DMS53 (cell line): ENCODE data around the gene KCNN2.
"Not testable (repeated sequence)": the region's sequence is repeated elsewhere in the genome, so short reads cannot be mapped to it uniquely, and the experiment has no call there.

Source experiments
- DNase-seq: peaks from one replicate; lab custom pipeline; 2025; lab: John Stamatoyannopoulos, UW

Gene KCNN2

DNA sequence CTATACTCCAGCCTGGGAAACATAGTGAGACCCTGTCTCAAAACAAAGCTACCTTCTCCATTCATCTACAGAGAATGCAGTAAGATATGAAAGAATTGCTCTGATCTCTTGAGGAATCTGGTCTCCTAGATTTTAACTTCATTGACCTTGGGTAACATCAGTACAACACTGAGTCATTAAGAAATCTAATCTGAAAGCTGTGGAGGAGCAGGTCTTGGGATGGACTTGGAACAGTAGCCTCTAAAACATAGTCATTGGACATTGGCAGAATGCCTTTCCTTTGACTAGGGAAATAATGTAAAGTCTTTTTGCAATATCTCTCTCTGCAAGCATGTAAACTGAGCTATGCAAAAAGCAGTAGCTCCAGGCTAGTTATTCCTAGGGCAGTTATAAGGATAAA is 58.1 kb downstream of the KCNN2 start:
- no peak for DNase-seq

DNA sequence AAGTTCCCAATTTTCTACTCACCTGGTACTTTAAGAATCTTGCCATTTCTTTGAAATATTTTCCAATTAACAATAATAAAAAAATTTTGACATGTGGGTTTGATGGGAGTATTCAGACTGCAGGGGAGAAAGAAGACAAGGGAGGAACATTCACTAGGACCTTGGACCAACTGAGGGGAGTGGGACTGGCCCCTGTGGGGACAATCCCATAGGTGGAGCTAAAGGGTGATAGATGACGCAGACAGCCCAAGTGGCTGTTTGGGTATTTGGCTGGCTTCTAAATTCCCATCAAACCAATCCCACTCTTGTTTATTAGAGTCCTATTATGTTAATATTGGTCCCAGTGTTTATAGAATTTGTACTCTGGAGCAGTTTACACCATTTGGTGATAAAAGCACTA is 65.3 kb downstream of the KCNN2 start:
- DNase-seq, result no peak

DNA sequence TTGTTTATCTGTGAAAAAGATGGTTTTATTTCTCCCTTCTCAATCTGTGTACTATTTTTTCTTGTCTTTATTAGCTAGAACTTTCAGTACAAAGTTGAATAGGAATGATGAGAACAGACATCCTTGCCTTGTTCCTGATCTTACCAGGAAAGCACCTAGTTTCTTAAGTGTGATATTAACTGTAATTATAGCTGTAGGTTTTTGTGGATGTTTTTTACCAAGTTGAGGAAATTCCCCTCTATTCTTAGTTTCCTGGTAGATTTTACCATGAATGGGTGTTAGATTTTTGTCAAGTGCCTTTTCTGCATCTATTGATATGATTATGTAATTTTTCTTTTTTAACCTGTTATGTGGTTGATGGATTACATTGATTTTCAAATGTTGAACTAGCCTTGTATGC is 68.7 kb downstream of the KCNN2 start:
- no peak for DNase-seq

DNA sequence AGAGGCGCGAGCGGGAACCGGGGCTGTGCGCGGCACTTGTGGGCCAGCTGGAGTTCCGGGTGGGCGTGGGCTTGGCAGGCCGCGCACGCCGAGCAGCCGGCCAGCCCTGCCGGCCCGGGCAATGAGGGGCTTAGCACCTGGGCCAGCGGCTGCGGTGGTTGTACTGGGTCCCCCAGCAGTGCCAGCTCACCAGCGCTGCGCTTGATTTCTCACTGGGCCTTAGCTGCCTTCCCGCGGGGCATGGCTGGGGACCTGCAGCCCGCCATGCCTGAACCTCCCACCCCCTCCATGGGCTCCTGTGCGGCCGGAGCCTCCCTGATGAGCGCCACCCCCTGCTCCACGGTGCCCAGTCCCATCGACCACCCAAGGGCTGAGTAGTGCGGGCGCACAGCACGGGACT is 70.8 kb downstream of the KCNN2 start:
- not testable (repeated sequence) for DNase-seq

DNA sequence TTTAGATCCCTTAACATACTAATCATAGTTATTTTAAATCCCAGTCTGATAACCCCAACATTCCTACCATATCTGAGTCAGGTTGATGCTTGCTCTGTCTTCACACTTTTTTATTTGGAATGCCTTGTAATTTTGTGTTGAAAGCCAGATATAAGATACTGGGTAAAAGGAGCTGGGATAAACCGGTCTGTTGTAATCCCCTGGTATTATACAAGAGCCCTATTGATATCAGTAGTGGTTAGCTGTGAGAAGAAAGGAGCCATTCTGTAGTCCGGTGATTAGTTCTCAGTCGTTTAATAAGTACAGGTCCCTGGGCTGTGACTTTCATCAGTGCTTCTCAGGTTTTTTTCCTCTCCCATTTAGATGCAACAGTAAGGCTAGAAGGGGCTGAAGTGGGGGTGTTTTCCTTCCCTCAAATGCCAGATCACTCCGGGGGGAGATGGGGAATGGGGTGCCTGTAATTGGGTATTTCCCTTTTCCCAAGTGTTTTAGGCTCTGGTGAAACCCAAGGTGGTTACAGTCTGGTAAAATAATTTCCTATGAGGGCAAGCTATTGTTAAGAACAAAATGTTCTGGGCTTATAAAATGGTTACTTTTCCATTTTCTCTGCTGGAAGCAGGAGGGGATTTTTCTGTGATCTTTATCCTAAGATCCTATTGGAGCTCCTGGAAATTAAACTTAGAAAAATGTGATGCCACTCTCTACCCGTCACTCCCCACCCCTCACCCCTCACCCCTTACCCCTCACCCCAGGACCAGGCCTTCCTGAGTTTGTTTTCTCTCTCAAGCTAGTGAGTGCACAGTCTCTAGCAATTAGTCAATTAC is 72.7 kb downstream of the KCNN2 start:
- DNase-seq, result no peak

DNA sequence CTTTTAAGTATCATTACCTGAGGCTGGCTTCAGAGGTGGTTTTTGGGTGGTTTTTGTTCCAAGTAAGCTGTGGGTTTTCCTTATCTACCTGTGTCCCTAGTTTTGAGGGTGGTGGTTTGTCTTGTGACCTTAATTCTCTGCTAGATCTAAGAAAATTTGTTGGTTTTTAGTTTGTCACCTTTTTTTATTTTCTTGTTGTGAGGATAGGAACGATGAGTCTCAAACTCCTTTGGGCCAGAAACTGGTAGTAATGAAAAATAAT is 73.3 kb downstream of the KCNN2 start:
- no peak for DNase-seq

DNA sequence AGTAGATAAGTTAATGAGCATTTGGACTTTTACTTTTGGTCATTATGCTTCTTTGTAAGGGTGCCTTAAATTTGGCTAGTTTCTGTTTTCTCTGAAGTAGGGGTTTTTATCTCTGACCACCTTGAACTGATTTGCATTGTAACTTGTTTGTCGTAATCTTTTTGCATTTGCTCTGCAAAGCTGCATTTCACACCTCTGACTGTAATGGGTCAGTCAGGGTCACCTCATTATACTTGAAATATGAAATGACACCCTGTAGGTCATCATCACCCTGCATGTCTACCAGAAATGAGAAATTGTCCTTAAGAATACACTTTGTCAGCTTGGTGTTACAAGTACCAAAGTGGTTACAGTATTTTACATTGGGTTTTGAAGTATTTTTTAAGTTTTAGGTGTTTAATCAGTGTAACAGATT is 74.0 kb downstream of the KCNN2 start:
- DNase-seq, result no peak

DNA sequence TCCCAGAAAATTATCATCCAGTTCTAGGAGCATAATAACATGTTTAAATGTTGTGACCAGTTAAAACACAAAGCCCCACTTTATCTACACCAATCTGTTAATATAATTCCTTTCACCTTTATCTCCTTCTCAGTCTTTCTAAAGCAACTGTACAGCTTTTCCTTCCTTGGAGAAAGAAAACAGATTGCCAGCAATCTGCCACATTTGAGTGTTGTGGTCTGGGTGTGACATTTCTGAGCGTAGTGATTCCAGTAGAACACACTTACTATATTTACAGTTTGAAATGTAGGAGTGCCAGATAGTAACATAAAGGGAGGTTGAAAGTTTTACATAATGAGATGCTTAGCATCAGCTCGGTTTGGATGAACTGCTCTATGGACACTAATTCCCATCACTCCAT is 76.1 kb downstream of the KCNN2 start:
- DNase-seq, result no peak

DNA sequence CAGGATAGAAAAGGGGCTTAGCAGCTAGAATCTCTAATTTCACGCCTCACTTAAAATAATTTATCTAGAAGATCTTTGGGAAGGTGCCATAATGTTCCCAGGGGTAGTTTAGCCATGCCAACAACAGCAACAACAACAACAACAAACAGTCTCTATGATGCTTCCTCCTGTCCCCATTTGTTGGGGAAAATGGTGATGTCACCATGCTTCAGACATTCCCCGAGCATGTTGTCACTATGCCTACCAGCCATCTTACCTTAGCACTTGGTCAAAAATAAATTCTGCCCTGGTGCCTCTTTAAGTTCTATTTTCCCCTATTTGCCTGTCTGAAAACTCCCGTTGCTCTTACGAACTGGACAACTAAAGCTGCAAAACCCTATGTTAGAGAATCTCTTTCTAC is 76.6 kb downstream of the KCNN2 start:
- DNase-seq, result no peak

DNA sequence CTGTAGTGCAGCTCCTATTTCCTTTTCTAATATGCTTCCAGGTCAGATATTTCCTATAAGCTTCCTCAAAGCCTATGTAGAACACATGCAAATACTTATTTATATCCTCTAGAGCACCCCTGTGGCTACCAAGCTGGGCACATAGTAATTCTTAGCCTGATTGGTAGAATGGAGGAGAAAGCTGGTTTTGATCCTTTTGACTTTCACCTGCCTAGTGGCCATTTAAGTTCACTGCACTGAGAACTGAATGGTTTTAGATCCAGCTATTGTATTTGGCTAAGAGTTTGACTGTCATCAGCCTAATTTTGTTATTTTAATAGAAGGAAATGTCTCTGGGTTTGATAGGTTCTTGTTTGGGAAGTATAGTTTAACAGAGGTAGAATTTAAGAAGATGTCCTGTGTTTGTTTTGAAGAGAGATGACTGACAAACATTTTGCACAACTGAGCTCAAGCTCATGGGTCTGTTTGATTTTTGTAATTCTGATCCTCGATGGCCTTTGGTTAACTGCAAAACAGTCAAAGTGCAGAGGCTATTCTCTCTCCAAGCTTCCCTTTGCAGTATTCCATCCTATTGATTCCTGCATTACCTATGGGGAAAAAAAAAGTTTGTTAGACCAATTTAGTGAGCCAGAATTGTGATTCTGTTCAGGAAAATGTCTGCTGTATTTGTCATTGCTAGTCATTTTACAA is 85.4 kb downstream of the KCNN2 start:
- peak; percentile 35 for DNase-seq

DNA sequence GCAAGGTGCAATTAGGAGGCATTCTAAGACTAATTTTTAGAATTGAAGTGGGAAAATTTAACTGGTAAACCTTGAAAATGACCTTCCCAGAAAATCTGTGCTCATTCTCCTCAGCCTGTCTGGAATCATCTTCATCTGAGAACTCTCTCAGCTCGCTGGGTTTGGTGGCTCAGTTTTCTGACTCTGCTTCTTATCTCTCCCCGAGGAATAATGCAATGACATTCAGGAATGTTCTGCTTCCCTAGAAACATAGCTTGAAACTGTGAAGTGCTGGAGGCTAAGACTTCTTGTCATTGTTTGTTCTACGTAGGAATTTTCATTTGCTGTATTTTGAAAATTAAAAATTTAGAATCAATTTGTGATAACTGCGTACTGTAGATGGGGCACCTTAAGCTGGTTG is 86.6 kb downstream of the KCNN2 start:
- DNase-seq, result no peak

DNA sequence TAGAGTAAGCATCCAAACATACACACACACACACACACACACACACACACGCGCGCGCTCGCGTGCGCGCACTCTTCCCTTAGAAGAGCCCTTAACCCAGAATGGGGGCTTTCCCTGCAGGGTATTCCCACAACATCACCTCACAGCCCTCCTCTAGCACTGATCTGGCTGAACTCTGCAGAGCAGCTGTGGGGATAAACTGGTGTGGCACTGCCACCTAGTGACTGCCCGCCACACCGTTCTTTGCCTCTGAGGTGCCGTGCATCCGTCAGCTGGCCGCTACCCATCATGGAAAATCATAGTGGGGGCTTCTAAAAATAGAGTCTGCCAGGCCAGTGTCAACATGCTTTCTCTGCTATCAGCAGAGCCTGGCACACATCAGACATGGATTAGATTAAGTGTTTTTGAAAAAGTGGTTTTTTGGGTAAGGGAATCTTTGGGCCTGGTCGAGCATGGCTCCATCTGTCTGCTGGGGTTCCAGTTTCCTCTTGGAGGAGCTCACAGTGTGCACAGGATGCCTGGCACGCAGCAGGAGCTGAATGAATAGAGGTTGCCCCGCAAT is 88.1 kb downstream of the KCNN2 start:
- DNase-seq, result peak; percentile 79

DNA sequence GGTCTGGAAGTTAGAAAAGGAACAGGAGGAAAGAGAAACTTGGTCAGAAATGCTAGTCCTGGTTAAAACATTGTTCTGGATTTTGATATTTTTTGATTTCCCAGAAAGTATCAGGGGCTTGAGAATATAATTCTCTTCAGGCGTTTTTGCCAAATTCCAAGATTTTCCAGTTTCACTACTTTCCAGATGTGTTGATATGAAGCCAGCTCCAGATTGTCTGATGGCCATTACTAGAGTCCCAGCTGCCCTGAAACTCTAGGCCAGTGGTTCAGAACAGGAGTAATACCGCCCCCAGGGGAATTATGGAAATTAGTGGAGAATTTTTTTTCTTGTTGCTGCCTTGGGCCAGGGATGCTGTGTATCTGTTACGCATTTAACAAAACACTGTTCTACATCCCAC is 88.6 kb downstream of the KCNN2 start:
- DNase-seq, result peak; percentile 27

DNA sequence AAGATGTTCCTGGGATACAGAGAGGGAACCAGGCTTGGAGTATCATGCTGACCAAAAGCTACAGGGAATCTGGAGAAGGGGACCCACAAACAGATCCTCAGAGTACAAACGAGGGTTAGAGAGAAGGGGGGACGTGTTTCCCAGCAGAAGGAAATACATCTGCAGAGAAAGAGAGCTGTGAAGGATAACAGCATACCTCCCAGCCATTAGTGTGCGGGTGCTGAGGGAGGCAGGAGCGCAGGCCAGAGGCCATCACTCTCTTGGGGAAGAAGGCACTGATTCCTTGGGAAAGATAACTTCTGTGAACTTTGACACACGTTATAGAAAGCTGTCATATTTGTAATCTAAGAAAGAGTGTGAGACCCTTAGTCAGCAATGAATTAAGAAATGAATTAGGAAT is 96.9 kb downstream of the KCNN2 start:
- no peak for DNase-seq

DNA sequence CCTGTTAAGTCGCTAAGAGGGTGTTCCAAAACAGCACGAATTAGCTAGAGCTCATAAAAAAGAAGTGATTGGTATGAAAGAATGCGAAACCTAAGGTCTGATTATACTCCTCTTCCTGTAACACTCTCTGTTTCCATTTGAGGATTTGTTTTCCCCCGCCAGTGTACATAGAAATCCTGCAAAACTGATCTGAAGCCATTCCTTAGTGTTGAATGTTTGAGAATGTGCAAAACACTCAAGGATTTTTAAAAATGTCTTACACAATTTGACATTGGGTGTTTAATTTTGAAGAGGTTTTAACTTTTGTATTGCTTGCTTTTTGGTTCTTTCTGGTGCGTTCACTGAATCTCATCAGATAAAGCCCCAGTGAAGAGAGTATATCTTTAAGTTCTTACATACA is 105.3 kb downstream of the KCNN2 start:
- no peak for DNase-seq

DNA sequence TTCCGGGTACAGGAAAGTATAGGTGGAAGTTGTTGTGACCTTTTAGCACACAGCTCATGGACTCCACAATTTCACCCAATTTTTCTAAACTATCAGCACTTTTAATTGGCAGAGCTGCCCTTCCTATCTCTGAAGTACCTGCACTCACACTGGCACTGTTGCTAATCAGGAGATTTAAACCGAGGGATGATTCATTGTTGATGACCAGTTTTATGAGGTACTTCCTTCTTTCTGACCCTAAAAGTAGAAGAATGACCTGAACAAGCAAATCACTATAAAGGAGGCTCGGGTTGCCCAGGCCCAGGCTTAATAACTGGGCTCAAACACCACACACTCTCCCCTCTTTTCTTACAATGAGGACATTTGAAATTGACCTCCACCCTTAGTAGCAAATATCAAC is 105.9 kb downstream of the KCNN2 start:
- peak; percentile 25 for DNase-seq

DNA sequence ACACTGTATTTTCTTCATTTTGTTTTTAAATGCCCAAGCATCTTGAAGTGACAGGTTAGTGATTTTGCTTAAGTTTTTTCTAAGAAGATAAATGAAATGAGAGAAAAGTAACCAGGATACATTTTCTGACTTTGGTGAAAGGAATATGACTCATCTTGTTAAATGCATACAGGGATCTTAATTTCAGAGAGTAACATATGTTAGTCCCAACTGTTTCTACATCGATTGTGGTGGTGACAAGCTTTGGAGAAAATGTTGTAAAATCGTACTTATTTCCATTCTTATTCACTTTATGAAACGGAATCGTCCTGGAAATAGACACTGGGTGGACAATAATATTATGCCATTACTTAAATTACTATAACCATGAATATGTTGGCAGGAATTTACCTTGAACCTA is 107.5 kb downstream of the KCNN2 start:
- DNase-seq, result no peak

DNA sequence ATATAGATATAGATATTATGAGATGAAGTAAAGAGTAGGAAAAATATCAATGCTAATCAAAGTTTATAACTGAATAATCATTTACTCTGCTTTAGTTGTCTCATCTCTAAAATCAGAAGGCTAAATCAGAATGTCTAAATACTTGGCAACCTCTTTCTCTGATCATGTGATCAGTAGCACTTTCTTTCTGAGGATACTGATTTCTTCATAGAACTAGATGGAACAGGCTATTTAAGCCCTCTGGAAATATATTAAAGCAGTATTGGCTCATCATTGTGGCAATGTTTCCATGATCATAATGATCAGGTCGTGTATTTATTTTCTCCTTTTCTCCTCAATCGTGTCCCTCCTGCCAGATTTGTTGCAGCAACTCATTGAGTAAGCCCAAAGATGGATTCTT is 109.7 kb downstream of the KCNN2 start:
- DNase-seq, result no peak

DNA sequence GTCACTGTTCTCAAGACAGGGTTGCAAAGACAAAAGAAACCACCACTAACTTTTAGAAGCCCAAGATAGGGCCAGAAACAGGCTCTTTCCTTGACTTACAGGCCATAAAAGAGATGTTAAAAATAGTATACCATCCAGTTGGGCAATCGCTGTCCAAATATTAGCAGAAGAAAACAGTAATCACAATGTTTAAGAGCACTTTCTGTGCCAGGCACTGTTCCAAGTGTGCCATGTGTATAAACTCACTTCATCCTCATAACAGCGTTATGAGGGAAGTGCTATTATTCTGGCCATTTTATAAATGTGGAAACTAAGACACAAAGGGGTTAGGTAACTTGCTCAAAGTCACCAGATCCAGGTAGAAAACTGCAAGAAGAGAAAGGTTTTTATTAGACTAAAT is 111.7 kb downstream of the KCNN2 start:
- DNase-seq, result peak; percentile 24

DNA sequence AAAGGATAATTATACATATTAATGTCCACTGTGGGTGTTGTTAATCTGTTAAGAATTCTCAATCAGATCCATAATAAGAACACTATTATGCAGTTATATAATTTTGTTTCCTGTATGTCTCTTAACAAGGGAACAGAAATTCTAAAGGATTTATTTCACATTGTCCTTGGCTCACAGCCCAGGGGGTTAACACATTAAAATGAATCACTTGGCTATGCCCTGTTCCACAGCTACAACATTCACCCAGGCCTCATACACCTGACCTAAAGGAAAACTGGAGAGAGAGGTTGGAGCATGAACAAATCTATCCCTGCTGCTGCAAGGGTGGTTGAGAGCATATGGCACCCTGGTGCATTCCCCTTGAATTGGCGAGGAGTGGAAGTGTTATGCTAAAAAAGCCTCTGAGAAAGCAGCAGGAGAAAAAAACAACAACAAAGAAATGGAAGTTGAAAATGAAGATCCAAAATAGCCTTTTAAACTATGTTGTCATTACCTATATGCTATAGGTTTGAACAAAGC is 116.0 kb downstream of the KCNN2 start:
- no peak for DNase-seq

DNA sequence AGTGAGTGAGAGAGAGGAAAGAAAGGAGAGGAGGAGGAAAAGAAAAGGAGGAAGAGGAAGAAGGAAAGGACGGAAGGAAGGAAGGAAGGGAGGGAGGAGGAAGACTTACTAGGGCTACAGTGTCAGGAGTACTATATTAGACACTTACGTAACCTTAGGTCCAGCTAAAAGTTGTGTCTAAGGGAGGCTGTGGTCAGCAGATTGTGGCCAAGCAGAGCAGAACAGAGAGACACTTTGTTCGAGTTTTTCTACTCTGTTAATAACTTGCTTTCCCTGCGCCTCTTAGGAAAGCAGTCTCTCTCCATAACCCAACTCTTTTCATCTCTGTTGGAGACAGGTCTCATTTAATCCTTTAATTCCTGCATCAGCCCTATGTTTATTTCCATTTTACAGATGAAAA is 138.9 kb downstream of the KCNN2 start:
- no peak for DNase-seq

DNA sequence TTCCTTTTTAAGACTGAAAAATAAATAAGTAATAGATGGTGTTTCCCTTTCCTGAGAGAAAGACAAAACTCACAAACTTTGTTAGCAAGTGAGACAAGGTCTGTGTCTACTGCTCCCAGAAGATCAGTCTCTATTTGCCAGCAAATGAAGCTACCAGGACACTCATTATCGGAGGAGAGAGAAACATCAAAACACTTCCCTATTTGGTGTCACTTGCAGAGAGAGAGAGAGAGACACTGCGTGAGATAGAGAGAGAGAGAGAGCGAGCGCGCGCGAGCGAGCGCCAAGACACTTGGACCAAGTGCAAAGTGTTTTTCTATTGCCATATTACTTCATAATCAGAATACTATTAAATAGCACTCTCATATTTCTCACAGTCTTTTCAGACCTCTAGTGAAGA is 142.7 kb downstream of the KCNN2 start:
- no peak for DNase-seq

DNA sequence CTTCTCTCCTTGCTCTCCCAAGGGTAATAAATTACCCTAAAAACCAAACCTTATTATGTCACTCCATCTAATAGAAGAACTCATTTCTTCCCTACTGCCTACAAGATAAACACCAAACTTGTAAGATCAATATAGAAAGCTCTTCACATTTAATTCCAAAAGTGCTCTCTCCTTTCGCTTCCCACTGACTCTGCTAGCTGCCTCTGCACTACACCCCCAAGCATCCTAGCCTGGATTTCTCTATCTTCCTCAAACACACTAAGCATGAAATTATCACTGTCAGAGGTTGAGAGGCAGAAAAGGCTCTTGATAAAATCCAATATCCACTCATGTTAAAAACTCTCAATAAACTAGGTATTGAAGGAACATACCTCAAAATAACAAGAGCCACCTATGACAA is 162.4 kb downstream of the KCNN2 start:
- no peak for DNase-seq

DNA sequence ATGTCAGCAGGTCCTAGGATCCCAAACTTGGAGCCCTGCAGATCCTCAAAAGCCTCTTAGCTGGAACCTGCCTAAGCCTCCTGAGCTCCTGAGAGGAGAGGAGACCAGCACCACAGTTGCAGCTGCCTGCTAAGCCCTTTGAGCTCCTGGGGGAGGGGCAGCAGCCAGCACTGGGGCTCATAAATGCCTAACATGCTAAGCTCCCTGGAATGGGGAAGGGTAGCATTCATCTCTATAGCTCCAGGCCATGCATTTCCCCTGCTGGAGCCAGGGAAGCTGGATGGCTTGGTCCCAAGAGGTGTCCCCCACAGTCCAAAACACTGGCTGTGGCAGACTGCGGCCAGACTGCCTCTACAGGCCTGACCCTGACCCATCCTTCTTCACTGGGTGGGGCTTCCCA is 182.7 kb downstream of the KCNN2 start:
- peak; percentile 4 for DNase-seq
